ENCODE results near the gene SMIM7. TPM values are rescaled to one million over a fixed set of nuclear protein-coding genes. Genes with fewer than 3 reads are reported as not detected.

SMIM7 gene
- total RNA-seq, 6 donors from 2014 or later: 71.8 to 129 (median 80.4) TPM

DNA sequence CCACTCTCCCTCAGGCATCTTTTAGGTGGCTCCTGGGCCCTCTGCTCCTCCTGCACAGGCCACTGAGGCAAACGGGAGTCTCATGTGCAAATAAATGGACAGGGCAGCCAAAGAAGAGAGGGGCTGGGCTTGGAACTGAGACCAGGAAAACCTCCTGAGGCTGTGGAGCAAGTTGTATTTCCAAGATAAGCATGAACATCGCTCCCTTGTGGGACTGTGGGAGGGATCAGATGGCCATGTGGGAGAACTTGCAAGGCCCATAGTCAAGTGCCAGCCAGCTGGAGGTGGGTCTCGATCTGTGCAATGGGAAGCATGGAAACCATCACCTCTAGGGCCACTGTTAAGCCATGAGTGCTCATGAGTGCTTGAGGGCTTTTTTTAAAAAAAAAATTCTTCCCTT is 56.9 kb downstream of the SMIM7 start:
- Histone ChIP-seq H3K27ac (no peak overlapping the region), H3K9me3 (no peaks in the 10 kb centered on the region), H3K4me3 (no peak overlapping the region), H3K36me3 (peaks cover 0 to 8% (median 0%) of the 10 kb centered on the region in 4 donors), H3K4me1 (peaks cover 16 to 67% (median 29%) of the 10 kb centered on the region in 4 donors), H3K27me3 (no peaks in the 10 kb centered on the region)
- TF ChIP-seq, protein P1, sequence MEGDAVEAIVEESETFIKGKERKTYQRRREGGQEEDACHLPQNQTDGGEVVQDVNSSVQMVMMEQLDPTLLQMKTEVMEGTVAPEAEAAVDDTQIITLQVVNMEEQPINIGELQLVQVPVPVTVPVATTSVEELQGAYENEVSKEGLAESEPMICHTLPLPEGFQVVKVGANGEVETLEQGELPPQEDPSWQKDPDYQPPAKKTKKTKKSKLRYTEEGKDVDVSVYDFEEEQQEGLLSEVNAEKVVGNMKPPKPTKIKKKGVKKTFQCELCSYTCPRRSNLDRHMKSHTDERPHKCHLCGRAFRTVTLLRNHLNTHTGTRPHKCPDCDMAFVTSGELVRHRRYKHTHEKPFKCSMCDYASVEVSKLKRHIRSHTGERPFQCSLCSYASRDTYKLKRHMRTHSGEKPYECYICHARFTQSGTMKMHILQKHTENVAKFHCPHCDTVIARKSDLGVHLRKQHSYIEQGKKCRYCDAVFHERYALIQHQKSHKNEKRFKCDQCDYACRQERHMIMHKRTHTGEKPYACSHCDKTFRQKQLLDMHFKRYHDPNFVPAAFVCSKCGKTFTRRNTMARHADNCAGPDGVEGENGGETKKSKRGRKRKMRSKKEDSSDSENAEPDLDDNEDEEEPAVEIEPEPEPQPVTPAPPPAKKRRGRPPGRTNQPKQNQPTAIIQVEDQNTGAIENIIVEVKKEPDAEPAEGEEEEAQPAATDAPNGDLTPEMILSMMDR (IDR thresholded peaks at IDR 0.05): no peak
- TF ChIP-seq EP300 (IDR thresholded peaks at IDR 0.05) (no peak), POLR2A (IDR thresholded peaks at IDR 0.05) (no peak), POLR2AphosphoS5 (IDR thresholded peaks at IDR 0.05) (no peak)
- DNase-seq (no peak), ATAC-seq (ENCODE audit: low FRiP score in 2 of 2) (no peak)
- 56 to 68% methylated on average over 3 of the region's 3 CpGs for WGBS, 2 donors

DNA sequence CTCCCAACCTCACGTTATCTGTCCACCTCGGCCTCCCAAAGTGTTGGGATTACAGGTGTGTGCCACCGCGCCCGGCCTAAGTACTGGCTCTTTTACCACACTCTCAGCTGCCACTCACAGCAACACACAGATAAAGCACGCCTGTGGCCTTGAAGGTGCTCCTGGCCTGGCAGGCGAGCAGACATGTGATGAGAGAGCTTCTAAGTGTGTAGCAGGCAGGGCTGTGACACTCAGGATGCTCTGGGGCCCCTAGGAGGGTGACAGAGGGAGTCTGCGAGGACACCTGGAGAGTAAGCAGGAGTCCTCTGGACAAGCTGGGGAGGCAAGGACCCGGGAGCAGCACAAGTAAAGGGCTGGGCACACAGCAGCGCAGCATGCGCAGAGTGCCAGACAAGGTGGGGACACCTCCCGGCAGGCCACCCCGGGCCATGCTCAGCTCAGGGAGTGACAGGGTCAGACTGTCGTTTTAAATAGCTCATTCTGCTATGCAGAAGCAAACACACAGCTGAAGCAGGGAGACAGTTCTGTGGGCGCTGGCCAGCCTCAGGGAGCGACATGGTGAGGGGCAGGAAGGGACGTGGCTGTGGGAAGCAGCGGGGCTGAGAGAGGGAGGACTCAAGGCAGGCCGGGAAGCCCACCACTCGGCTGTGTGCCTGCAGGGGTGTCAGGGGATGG is 58.4 kb downstream of the SMIM7 start:
- Histone ChIP-seq H3K9me3 (no peaks in the 10 kb centered on the region), H3K36me3 (peaks cover 0 to 3% (median 0%) of the 10 kb centered on the region in 4 donors), H3K27ac (no peak overlapping the region), H3K4me1 (peaks cover 7 to 55% (median 20%) of the 10 kb centered on the region in 4 donors), H3K27me3 (no peaks in the 10 kb centered on the region), H3K4me3 (no peak overlapping the region)
- TF ChIP-seq EP300 (IDR thresholded peaks at IDR 0.05): no peak
- TF ChIP-seq POLR2AphosphoS5 (IDR thresholded peaks at IDR 0.05): no peak
- TF ChIP-seq, protein P1 (IDR thresholded peaks at IDR 0.05): no peak
- TF ChIP-seq POLR2A (IDR thresholded peaks at IDR 0.05): no peak
- ATAC-seq (ENCODE audit: low FRiP score in 2 of 2) (no peak), DNase-seq (peak in 1 of 2 donors; percentile 43)
- 92 to 95% methylated on average over 12 to 20 of the region's 20 CpGs for WGBS, 2 donors

DNA sequence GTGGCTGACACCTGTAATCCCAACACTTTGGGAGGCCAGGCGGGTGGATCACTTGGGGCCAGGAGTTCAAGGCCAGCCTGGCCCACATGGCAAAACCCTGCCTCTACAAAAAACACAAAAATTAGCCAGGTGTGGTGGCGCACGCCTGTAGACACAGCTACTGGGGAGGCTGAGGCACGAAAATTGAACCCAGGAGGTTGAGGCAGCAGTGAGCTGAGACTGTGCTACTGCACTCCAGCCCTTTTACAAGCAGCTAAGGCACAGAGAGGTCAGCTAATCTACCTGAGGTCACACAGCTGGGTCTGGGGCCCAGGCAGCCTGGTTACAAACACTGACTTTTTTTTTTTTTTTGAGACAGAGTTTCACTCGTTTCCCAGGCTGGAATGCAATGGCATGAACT is 59.1 kb downstream of the SMIM7 start:
- Histone ChIP-seq H3K36me3 (no peaks in the 10 kb centered on the region), H3K9me3 (no peaks in the 10 kb centered on the region), H3K27me3 (no peaks in the 10 kb centered on the region), H3K27ac (no peak overlapping the region), H3K4me1 (peaks cover 4 to 57% (median 18%) of the 10 kb centered on the region in 4 donors), H3K4me3 (no peak overlapping the region)
- WGBS, 2 donors: 90 to 99% methylated on average over 5 of the region's 5 CpGs
- TF ChIP-seq, protein P1 (IDR thresholded peaks at IDR 0.05): no peak
- no peak for TF ChIP-seq POLR2A (IDR thresholded peaks at IDR 0.05)
- no peak for TF ChIP-seq POLR2AphosphoS5 (IDR thresholded peaks at IDR 0.05)
- TF ChIP-seq EP300 (IDR thresholded peaks at IDR 0.05): no peak
- no peak for ATAC-seq (ENCODE audit: low FRiP score in 2 of 2)
- no peak for DNase-seq

DNA sequence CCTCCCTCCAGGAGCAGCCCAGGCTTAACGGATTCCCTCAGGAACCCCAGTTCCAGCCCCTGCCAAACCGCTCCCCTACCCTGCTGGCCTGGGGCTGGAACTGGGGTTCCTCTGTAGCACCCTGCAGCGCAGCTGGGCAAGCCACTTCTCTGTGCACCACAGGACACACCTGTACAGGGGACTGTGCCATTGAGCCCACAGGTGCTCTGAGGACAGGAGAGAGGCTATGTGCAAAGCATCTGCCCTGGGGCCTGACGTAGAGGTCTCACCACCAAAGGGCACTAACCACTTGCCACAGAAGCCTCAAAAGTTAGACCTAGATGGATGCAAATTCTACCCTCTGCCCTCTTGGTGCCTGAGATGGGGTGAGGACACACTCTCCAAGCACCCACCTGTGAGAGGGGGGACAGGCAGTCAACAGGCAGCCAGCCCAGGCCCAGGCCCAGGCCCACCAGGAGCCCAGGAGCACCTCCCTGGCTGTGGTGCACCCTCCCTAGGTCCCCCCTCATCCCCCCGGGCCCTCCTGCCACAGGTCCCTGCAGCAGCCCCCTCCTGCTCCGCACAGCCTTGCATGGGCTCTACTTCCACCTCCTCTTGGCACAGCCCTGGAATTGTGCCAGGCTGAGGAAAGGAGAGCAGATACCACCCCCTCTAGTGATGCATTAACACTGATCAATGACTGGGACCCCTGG is 60.1 kb downstream of the SMIM7 start:
- no peak for TF ChIP-seq POLR2AphosphoS5 (IDR thresholded peaks at IDR 0.05)
- no peak for TF ChIP-seq EP300 (IDR thresholded peaks at IDR 0.05)
- TF ChIP-seq, protein P1 (IDR thresholded peaks at IDR 0.05): no peak
- no peak for TF ChIP-seq POLR2A (IDR thresholded peaks at IDR 0.05)
- WGBS, 2 donors: 88 to 91% methylated on average over 5 to 6 of the region's 6 CpGs
- no peaks in the 10 kb centered on the region for H3K9me3 ChIP-seq
- H3K36me3 ChIP-seq: no peaks in the 10 kb centered on the region
- H3K27ac ChIP-seq: no peak overlapping the region
- no peak overlapping the region for H3K4me3 ChIP-seq
- ATAC-seq (ENCODE audit: low FRiP score in 2 of 2) (no peak), DNase-seq (no peak)
- no peaks in the 10 kb centered on the region for H3K27me3 ChIP-seq
- peaks cover 6 to 57% (median 11%) of the 10 kb centered on the region in 4 donors for H3K4me1 ChIP-seq
